HEK293 (cell line): Measurements from ENCODE around the gene OSBP.
A peak's percentile ranks its signal among the peaks of the same experiment; 100 is the strongest.

ENCODE experiments used
- INSM2 ChIP-seq: fragments of 450-650 bp; formaldehyde crosslinking; IDR thresholded peaks from 2 replicates; pipeline ENCODE4 v1.5.1; 2016; ENCODE audit warnings: missing biosample characterization, missing genetic modification characterization
- KLF8 ChIP-seq: fragments of 450-650 bp; formaldehyde crosslinking; IDR thresholded peaks from 2 replicates; pipeline ENCODE4 v1.5.1; 2016; ENCODE audit warnings: missing biosample characterization, missing genetic modification characterization
- MZF1 ChIP-seq: fragments of 450-650 bp; formaldehyde crosslinking; IDR thresholded peaks from 2 replicates; pipeline ENCODE4 v1.5.1; 2017; ENCODE audit warnings: missing biosample characterization, missing genetic modification characterization, borderline replicate concordance
- OSR2 ChIP-seq: fragments of 450-650 bp; formaldehyde crosslinking; IDR thresholded peaks from 2 replicates; pipeline ENCODE4 v1.5.1; 2016; ENCODE audit warnings: missing biosample characterization, missing genetic modification characterization
- TRIM28 ChIP-seq: IDR thresholded peaks from 2 replicates; pipeline ENCODE4 v1.6.1; 2011; ENCODE audit warnings: low read length, control low read depth, borderline replicate concordance
- ZBTB6 ChIP-seq: fragments of 450-650 bp; formaldehyde crosslinking; IDR thresholded peaks from 2 replicates; pipeline ENCODE4 v1.5.1; 2017; ENCODE audit warnings: missing biosample characterization, missing genetic modification characterization
- ZNF121 ChIP-seq: fragments of 450-650 bp; formaldehyde crosslinking; IDR thresholded peaks from 2 replicates; pipeline ENCODE4 v1.5.1; 2016; ENCODE audit warnings: missing biosample characterization, missing genetic modification characterization
- ZNF174 ChIP-seq: fragments of 450-650 bp; formaldehyde crosslinking; IDR thresholded peaks from 2 replicates; pipeline ENCODE4 v1.5.0; 2017; ENCODE audit warnings: missing biosample characterization, mild to moderate bottlenecking, missing genetic modification characterization
- ZNF214 ChIP-seq: fragments of 450-650 bp; formaldehyde crosslinking; IDR thresholded peaks from 2 replicates; pipeline ENCODE4 v1.5.1; 2017; ENCODE audit warnings: missing biosample characterization, mild to moderate bottlenecking, missing genetic modification characterization, borderline replicate concordance
- ZNF280C ChIP-seq: fragments of 450-650 bp; formaldehyde crosslinking; IDR thresholded peaks from 2 replicates; pipeline ENCODE4 v1.5.1; 2016; ENCODE audit warnings: missing biosample characterization, missing genetic modification characterization
- ZNF362 ChIP-seq: fragments of 450-650 bp; formaldehyde crosslinking; IDR thresholded peaks from 2 replicates; pipeline ENCODE4 v1.5.1; 2016; ENCODE audit warnings: missing biosample characterization, missing genetic modification characterization
- ZNF404 ChIP-seq: fragments of 450-650 bp; formaldehyde crosslinking; IDR thresholded peaks from 2 replicates; pipeline ENCODE4 v1.5.1; 2017; ENCODE audit warnings: missing biosample characterization, missing genetic modification characterization
- ZNF473 ChIP-seq: fragments of 450-650 bp; formaldehyde crosslinking; IDR thresholded peaks from 2 replicates; pipeline ENCODE4 v1.5.1; 2017; ENCODE audit warnings: missing biosample characterization, missing genetic modification characterization
- ZNF501 ChIP-seq: fragments of 450-650 bp; formaldehyde crosslinking; IDR thresholded peaks from 2 replicates; pipeline ENCODE4 v1.5.1; 2016; ENCODE audit warnings: missing biosample characterization, missing genetic modification characterization
- ZNF521 ChIP-seq: fragments of 450-650 bp; formaldehyde crosslinking; IDR thresholded peaks from 2 replicates; pipeline ENCODE4 v1.5.1; 2017; ENCODE audit warnings: missing biosample characterization, mild to moderate bottlenecking, missing genetic modification characterization
- ZNF596 ChIP-seq: fragments of 450-650 bp; IDR thresholded peaks from 2 replicates; pipeline ENCODE4 v1.5.0; 2018; ENCODE audit warnings: missing biosample characterization, mild to moderate bottlenecking, missing genetic modification characterization, moderate library complexity
- ZNF701 ChIP-seq: fragments of 450-650 bp; formaldehyde crosslinking; IDR thresholded peaks from 2 replicates; pipeline ENCODE4 v1.5.1; 2016; ENCODE audit warnings: missing biosample characterization, missing genetic modification characterization
- ZNF830 ChIP-seq: fragments of 450-650 bp; IDR thresholded peaks from 2 replicates; pipeline ENCODE4 v1.5.0; 2018; ENCODE audit warnings: missing biosample characterization, missing genetic modification characterization, low read depth, mild to moderate bottlenecking, moderate library complexity
- ZXDB ChIP-seq: fragments of 450-650 bp; formaldehyde crosslinking; IDR thresholded peaks from 2 replicates; pipeline ENCODE4 v1.5.1; 2016; ENCODE audit warnings: missing biosample characterization, missing genetic modification characterization
- TF ChIP-seq, protein P1 (sequence below): fragments of 450-650 bp; formaldehyde crosslinking; IDR thresholded peaks from 2 replicates; pipeline ENCODE4 v1.5.1; 2017; ENCODE audit warnings: missing biosample characterization, missing genetic modification characterization
- TF ChIP-seq, protein P2 (sequence below): fragments of 450-650 bp; formaldehyde crosslinking; IDR thresholded peaks from 2 replicates; pipeline ENCODE4 v1.5.1; 2016; ENCODE audit warnings: missing biosample characterization, missing genetic modification characterization
- TF ChIP-seq, protein P3 (sequence below): fragments of 450-650 bp; IDR thresholded peaks from 2 replicates; pipeline ENCODE4 v1.5.1; 2018; ENCODE audit warnings: missing biosample characterization, missing genetic modification characterization
- TF ChIP-seq, protein P4 (sequence below): fragments of 450-650 bp; formaldehyde crosslinking; IDR thresholded peaks from 2 replicates; pipeline ENCODE4 v1.5.1; 2016; ENCODE audit warnings: missing biosample characterization, missing genetic modification characterization, borderline replicate concordance

Gene OSBP

GRCh38 chr11:59560290-59560701 is 55.3 kb downstream of the OSBP start (continued):
- no peak for TF ChIP-seq ZNF280C (tag by site-specific recombination)
- no peak for TF ChIP-seq ZNF473 (tag by site-specific recombination)
- no peak for TF ChIP-seq ZNF521
- TF ChIP-seq, protein P1, sequence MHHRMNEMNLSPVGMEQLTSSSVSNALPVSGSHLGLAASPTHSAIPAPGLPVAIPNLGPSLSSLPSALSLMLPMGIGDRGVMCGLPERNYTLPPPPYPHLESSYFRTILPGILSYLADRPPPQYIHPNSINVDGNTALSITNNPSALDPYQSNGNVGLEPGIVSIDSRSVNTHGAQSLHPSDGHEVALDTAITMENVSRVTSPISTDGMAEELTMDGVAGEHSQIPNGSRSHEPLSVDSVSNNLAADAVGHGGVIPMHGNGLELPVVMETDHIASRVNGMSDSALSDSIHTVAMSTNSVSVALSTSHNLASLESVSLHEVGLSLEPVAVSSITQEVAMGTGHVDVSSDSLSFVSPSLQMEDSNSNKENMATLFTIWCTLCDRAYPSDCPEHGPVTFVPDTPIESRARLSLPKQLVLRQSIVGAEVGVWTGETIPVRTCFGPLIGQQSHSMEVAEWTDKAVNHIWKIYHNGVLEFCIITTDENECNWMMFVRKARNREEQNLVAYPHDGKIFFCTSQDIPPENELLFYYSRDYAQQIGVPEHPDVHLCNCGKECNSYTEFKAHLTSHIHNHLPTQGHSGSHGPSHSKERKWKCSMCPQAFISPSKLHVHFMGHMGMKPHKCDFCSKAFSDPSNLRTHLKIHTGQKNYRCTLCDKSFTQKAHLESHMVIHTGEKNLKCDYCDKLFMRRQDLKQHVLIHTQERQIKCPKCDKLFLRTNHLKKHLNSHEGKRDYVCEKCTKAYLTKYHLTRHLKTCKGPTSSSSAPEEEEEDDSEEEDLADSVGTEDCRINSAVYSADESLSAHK = no peak
- TF ChIP-seq, protein P2, sequence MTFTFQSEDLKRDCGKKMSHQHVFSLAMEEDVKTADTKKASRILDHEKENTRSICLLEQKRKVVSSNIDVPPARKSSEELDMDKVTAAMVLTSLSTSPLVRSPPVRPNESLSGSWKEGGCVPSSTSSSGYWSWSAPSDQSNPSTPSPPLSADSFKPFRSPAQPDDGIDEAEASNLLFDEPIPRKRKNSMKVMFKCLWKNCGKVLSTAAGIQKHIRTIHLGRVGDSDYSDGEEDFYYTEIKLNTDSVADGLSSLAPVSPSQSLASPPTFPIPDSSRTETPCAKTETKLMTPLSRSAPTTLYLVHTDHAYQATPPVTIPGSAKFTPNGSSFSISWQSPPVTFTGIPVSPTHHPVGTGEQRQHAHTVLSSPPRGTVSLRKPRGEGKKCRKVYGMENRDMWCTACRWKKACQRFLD (tag by site-specific recombination) = no peak
- TF ChIP-seq ZNF701 (tag by site-specific recombination) = no peak
- no peak for TF ChIP-seq OSR2 (tag by site-specific recombination)
- TF ChIP-seq MZF1 = no peak
- no peak for TF ChIP-seq ZNF830
- TF ChIP-seq KLF8 (tag by site-specific recombination) = peak; percentile 44; the same call in 1 of the 2 replicates
- TF ChIP-seq, protein P3, sequence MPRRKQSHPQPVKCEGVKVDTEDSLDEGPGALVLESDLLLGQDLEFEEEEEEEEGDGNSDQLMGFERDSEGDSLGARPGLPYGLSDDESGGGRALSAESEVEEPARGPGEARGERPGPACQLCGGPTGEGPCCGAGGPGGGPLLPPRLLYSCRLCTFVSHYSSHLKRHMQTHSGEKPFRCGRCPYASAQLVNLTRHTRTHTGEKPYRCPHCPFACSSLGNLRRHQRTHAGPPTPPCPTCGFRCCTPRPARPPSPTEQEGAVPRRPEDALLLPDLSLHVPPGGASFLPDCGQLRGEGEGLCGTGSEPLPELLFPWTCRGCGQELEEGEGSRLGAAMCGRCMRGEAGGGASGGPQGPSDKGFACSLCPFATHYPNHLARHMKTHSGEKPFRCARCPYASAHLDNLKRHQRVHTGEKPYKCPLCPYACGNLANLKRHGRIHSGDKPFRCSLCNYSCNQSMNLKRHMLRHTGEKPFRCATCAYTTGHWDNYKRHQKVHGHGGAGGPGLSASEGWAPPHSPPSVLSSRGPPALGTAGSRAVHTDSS (tag by site-specific recombination) = peak; percentile 44; the same call in 1 of the 2 replicates
- no peak for TF ChIP-seq ZNF596 (tag by site-specific recombination)
- no peak for TF ChIP-seq ZNF174 (tag by site-specific recombination)
- TF ChIP-seq INSM2 (tag by site-specific recombination) = no peak
- no peak for TF ChIP-seq ZNF214
- TF ChIP-seq ZBTB6 (tag by site-specific recombination) = no peak
- TF ChIP-seq ZNF362 (tag by site-specific recombination) = no peak
- TF ChIP-seq TRIM28 = 0 out of 2 replicates have a peak, but pooled peaks have one; percentile 4
- TF ChIP-seq ZNF404 = no peak
- TF ChIP-seq ZNF121 = no peak
- 0 out of 2 replicates have a peak, but pooled peaks have one; percentile 43 for TF ChIP-seq ZXDB (tag by site-specific recombination)
- peak; percentile 73 for TF ChIP-seq ZNF501
- TF ChIP-seq, protein P4, sequence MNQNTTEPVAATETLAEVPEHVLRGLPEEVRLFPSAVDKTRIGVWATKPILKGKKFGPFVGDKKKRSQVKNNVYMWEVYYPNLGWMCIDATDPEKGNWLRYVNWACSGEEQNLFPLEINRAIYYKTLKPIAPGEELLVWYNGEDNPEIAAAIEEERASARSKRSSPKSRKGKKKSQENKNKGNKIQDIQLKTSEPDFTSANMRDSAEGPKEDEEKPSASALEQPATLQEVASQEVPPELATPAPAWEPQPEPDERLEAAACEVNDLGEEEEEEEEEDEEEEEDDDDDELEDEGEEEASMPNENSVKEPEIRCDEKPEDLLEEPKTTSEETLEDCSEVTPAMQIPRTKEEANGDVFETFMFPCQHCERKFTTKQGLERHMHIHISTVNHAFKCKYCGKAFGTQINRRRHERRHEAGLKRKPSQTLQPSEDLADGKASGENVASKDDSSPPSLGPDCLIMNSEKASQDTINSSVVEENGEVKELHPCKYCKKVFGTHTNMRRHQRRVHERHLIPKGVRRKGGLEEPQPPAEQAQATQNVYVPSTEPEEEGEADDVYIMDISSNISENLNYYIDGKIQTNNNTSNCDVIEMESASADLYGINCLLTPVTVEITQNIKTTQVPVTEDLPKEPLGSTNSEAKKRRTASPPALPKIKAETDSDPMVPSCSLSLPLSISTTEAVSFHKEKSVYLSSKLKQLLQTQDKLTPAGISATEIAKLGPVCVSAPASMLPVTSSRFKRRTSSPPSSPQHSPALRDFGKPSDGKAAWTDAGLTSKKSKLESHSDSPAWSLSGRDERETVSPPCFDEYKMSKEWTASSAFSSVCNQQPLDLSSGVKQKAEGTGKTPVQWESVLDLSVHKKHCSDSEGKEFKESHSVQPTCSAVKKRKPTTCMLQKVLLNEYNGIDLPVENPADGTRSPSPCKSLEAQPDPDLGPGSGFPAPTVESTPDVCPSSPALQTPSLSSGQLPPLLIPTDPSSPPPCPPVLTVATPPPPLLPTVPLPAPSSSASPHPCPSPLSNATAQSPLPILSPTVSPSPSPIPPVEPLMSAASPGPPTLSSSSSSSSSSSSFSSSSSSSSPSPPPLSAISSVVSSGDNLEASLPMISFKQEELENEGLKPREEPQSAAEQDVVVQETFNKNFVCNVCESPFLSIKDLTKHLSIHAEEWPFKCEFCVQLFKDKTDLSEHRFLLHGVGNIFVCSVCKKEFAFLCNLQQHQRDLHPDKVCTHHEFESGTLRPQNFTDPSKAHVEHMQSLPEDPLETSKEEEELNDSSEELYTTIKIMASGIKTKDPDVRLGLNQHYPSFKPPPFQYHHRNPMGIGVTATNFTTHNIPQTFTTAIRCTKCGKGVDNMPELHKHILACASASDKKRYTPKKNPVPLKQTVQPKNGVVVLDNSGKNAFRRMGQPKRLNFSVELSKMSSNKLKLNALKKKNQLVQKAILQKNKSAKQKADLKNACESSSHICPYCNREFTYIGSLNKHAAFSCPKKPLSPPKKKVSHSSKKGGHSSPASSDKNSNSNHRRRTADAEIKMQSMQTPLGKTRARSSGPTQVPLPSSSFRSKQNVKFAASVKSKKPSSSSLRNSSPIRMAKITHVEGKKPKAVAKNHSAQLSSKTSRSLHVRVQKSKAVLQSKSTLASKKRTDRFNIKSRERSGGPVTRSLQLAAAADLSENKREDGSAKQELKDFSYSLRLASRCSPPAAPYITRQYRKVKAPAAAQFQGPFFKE = no peak
